NT2/D1 (cell line): Measurements from ENCODE around the gene TRAF3IP1.

Experiments used
- DNase-seq: peaks from one replicate; pipeline ENCODE4 v3.0.0-alpha.2; 2011; ENCODE audit warnings: low read depth, low spot score
- H3K27me3 ChIP-seq: 2 replicates; pipeline ENCODE4 v1.6.0; 2011; ENCODE audit warnings: mild to moderate bottlenecking; ENCODE audit not compliant: insufficient read length, insufficient read depth
- H3K36me3 ChIP-seq: 2 replicates; pipeline ENCODE4 v1.6.1; 2011; ENCODE audit warnings: mild to moderate bottlenecking, low read length, mixed read lengths; ENCODE audit not compliant: insufficient read depth, insufficient read length
- H3K4me1 ChIP-seq: 2 replicates; pipeline ENCODE4 v1.5.1; 2011; ENCODE audit not compliant: insufficient read depth, insufficient read length
- H3K4me3 ChIP-seq: 2 replicates; pipeline ENCODE4 v1.5.1; 2011; ENCODE audit warnings: low read depth; ENCODE audit not compliant: insufficient read length
- H3K9ac ChIP-seq: 2 replicates; pipeline ENCODE4 v1.6.0; 2011; ENCODE audit warnings: low read depth; ENCODE audit not compliant: insufficient read length
- H3K9me3 ChIP-seq: 2 replicates; pipeline ENCODE4 v1.5.1; 2011; ENCODE audit warnings: mild to moderate bottlenecking, low read length; ENCODE audit not compliant: insufficient read depth
- SUZ12 ChIP-seq: IDR thresholded peaks from 2 replicates; pipeline ENCODE4 v1.6.1; 2011; ENCODE audit not compliant: insufficient read length, insufficient read depth; ENCODE audit errors: extremely low read depth
- YY1 ChIP-seq: IDR thresholded peaks from 2 replicates; pipeline ENCODE4 v1.6.1; 2011; ENCODE audit not compliant: insufficient read length, insufficient read depth
- ZNF274 ChIP-seq: IDR thresholded peaks from 2 replicates; pipeline ENCODE4 v1.6.1; 2011; ENCODE audit warnings: mild to moderate bottlenecking, low read depth, low read length

The TRAF3IP1 gene

GRCh38 chr2:238444242-238444641, 123.9 kb downstream of the TRAF3IP1 start:
- no peaks in the 10 kb centered on the region for H3K27me3 ChIP-seq
- no peak for TF ChIP-seq SUZ12
- TF ChIP-seq YY1, result no peak
- no peak for TF ChIP-seq ZNF274
- H3K4me3 ChIP-seq, result no peak overlapping the region
- H3K4me1 ChIP-seq, result peaks cover 2% of the 10 kb centered on the region
- H3K9me3 ChIP-seq, result no peaks in the 10 kb centered on the region
- H3K9ac ChIP-seq, result no peak overlapping the region
- no peak for DNase-seq
- peaks cover 80% of the 10 kb centered on the region for H3K36me3 ChIP-seq

GRCh38 chr2:238445409-238446190, 125.3 kb downstream of the TRAF3IP1 start:
- Histone ChIP-seq H3K27me3 (no peaks in the 10 kb centered on the region), H3K9ac (no peak overlapping the region), H3K4me3 (no peak overlapping the region), H3K36me3 (peaks cover 81% of the 10 kb centered on the region), H3K4me1 (peaks cover 2% of the 10 kb centered on the region), H3K9me3 (no peaks in the 10 kb centered on the region)
- no peak for TF ChIP-seq YY1
- no peak for TF ChIP-seq SUZ12
- TF ChIP-seq ZNF274, result no peak
- no peak for DNase-seq

- no peak overlapping the region for H3K9ac ChIP-seq
These were observed 126.1 kb downstream of the TRAF3IP1 start for GRCh38 chr2:238446371-238446770.

GRCh38 chr2:238448031-238448955, 128.0 kb downstream of the TRAF3IP1 start:
- Histone ChIP-seq H3K36me3 (peaks cover 93% of the 10 kb centered on the region), H3K9me3 (no peaks in the 10 kb centered on the region), H3K9ac (no peak overlapping the region), H3K27me3 (no peaks in the 10 kb centered on the region), H3K4me3 (no peak overlapping the region), H3K4me1 (no peaks in the 10 kb centered on the region)
- no peak for TF ChIP-seq YY1
- TF ChIP-seq SUZ12, result no peak
- TF ChIP-seq ZNF274, result no peak
- no peak for DNase-seq

More at GRCh38 chr2:238446371-238446770, 126.1 kb downstream of the TRAF3IP1 start:
- DNase-seq, result no peak
- Histone ChIP-seq H3K27me3 (no peaks in the 10 kb centered on the region), H3K36me3 (peaks cover 82% of the 10 kb centered on the region), H3K4me1 (peaks cover 2% of the 10 kb centered on the region), H3K9me3 (no peaks in the 10 kb centered on the region), H3K4me3 (no peak overlapping the region)
- TF ChIP-seq ZNF274, result no peak
- TF ChIP-seq SUZ12, result no peak
- no peak for TF ChIP-seq YY1

GRCh38 chr2:238449241-238449640, 128.9 kb downstream of the TRAF3IP1 start:
- DNase-seq, result no peak
- Histone ChIP-seq H3K4me3 (no peak overlapping the region), H3K4me1 (no peaks in the 10 kb centered on the region), H3K9ac (no peak overlapping the region), H3K36me3 (peaks cover 85% of the 10 kb centered on the region), H3K9me3 (no peaks in the 10 kb centered on the region), H3K27me3 (no peaks in the 10 kb centered on the region)
- TF ChIP-seq SUZ12 (no peak), ZNF274 (no peak), YY1 (no peak)

- no peak for TF ChIP-seq SUZ12
- TF ChIP-seq YY1, result no peak
- TF ChIP-seq ZNF274, result no peak
- Histone ChIP-seq H3K9ac (peak overlapping the region; percentile 34), H3K27me3 (no peaks in the 10 kb centered on the region), H3K9me3 (no peaks in the 10 kb centered on the region), H3K4me3 (no peak overlapping the region), H3K4me1 (no peaks in the 10 kb centered on the region), H3K36me3 (peaks cover 78% of the 10 kb centered on the region)
- DNase-seq, result no peak
These were observed 129.6 kb downstream of the TRAF3IP1 start for GRCh38 chr2:238449909-238450417.
